Measurements from ENCODE around the gene SLC41A1.

SLC41A1 gene

DNA sequence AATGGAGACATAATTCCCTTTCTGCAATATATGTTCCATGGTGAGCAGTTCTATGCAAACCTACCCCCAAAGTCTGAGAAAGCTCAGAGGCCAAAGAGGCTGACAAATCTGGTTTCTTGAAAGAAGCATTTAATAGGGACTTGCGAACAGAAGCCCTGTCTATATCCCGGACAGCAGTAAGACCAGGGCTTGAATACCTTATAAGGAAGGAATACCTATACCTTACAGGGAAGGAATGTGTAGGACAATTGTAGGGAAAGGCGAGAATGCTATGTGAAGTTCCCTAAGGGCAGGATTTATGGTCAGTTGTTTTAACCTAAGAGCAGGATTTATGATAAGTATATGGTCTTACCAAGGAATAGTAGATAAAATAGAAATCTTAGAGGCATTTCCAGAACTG lies 5.0 kb upstream of the SLC41A1 start:
- DNase-seq (ENCODE audit: low read depth), result no peak
- no peak for TF ChIP-seq CTCF (IDR thresholded peaks at IDR 0.05; ENCODE audit: control insufficient read depth, insufficient read depth, low read depth, low read length, missing control alignments)
- H3K4me3 ChIP-seq (ENCODE audit: control insufficient read depth, low read depth, low read length), result no peak overlapping the region

GRCh38 chr1:205817364-205817763 lies 4.4 kb upstream of the SLC41A1 start:
- TF ChIP-seq CTCF (IDR thresholded peaks at IDR 0.05; ENCODE audit: control insufficient read depth, insufficient read depth, low read depth, low read length, missing control alignments), result no peak
- H3K4me3 ChIP-seq (ENCODE audit: control insufficient read depth, low read depth, low read length), result no peak overlapping the region
- no peak for DNase-seq (ENCODE audit: low read depth)

DNA sequence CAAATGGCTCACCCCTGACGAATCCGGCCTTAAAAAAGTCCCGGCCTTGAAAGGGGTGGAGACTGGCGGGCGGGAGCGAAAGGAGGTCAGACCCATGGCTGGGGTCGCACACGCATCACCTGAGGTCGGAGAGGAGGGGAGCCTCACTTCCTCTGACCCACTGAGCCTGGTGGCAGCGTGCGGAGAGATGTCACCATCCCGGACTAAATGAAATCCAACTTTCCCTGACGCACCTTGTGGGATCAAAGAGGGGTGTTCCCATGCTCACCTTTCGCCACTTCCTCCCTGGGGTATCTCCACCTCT lies 709 bp upstream of the SLC41A1 start:
- DNase-seq (ENCODE audit: low read depth), result no peak

DNA sequence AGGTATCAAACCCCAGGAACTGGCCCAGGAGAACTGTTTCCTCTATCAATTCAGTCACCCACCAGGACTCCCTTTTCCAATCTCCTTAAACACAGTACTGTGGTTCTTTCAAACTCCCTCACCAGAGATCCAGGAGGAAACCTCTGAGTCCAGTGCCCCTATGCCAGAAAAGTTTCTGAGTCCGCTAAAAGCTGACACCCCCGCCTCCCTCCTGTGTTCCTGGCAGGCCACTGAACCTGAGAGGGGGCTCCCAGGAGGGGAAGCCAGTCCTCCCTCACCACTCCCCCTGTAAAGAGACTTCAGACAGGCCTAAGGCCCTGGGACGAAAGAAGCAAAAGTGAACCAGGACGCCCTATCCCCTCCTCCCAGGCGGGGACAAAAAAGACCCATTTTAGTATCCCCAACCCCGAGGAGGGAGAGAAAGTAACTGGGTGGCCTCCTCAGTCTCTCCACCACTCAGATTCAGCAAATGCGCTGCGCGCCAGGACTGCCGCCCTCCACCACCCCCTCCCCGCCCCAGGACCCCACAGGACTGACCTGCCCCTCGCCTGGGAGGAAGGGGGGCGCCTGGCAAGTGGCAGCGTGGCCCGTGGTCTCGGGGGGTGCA lies 624 bp downstream of the SLC41A1 start:
- no peak for TF ChIP-seq CTCF (IDR thresholded peaks at IDR 0.05; ENCODE audit: control insufficient read depth, insufficient read depth, low read depth, low read length, missing control alignments)
- no peak for DNase-seq (ENCODE audit: low read depth)

More for the DNA sequence above, 709 bp upstream of the SLC41A1 start:
- TF ChIP-seq CTCF (IDR thresholded peaks at IDR 0.05; ENCODE audit: control insufficient read depth, insufficient read depth, low read depth, low read length, missing control alignments), result no peak
- H3K4me3 ChIP-seq (ENCODE audit: control insufficient read depth, low read depth, low read length), result peak overlapping the region; percentile 94

GRCh38 chr1:205811660-205812059 lies 1.3 kb downstream of the SLC41A1 start:
- no peak for TF ChIP-seq CTCF (IDR thresholded peaks at IDR 0.05; ENCODE audit: control insufficient read depth, insufficient read depth, low read depth, low read length, missing control alignments)
- DNase-seq (ENCODE audit: low read depth), result no peak
- H3K4me3 ChIP-seq (ENCODE audit: control insufficient read depth, low read depth, low read length), result peak overlapping the region; percentile 94

More for the DNA sequence above, 624 bp downstream of the SLC41A1 start:
- H3K4me3 ChIP-seq (ENCODE audit: control insufficient read depth, low read depth, low read length), result peak overlapping the region; percentile 94

- no peak for DNase-seq (ENCODE audit: low read depth)
- no peak overlapping the region for H3K4me3 ChIP-seq (ENCODE audit: control insufficient read depth, low read depth, low read length)
- TF ChIP-seq CTCF (IDR thresholded peaks at IDR 0.05; ENCODE audit: control insufficient read depth, insufficient read depth, low read depth, low read length, missing control alignments), result peak; percentile 27
Observed at GRCh38 chr1:205810448-205811157, 2.4 kb downstream of the SLC41A1 start.
